Esophagus squamous epithelium (tissue), 5 donors: ENCODE data around the gene AATK. TPM values are rescaled to one million over a fixed set of nuclear protein-coding genes. Genes with fewer than 3 reads are reported as not detected.
A peak's percentile ranks its signal among the peaks of the same experiment; 100 is the strongest.

Experiments used
- DNase-seq: peaks from one replicate; lab custom pipeline; 2025; lab: John Stamatoyannopoulos, UW
- H3K27ac ChIP-seq, 4 donors: fragments of 200-600 bp; sonication (generic); one replicate each; pipeline ENCODE4 v1.5.1; 2016 to 2019; ENCODE audit warnings: mild to moderate bottlenecking in 1 of 4
- H3K27me3 ChIP-seq, 4 donors: fragments of 200-600 bp; sonication (generic); 1 replicate in 3 of 4; 2 replicates in 1 of 4; pipeline versions ENCODE4 v1.5.1 to v1.6.0; 2017 to 2021; ENCODE audit warnings: antibody characterized with exemption in 1 of 4
- H3K36me3 ChIP-seq, 3 donors: fragments of 200-600 bp; sonication (generic); one replicate each; pipeline ENCODE4 v1.5.1; 2016 to 2019
- H3K4me1 ChIP-seq, 3 donors: fragments of 200-600 bp; sonication (generic); one replicate each; pipeline ENCODE4 v1.5.1; 2017 to 2019
- H3K4me3 ChIP-seq, 4 donors: fragments of 200-600 bp; sonication (generic); 1 replicate in 3 of 4; 2 replicates in 1 of 4; pipeline ENCODE4 v1.5.1; 2016 to 2019; ENCODE audit warnings: mild to moderate bottlenecking in 2 of 4, moderate library complexity in 1 of 4
- H3K9me3 ChIP-seq, 3 donors: fragments of 200-600 bp; sonication (generic); one replicate each; pipeline ENCODE4 v1.5.1; 2016 to 2019
- POLR2A ChIP-seq, 4 donors: fragments of 450-650 bp; IDR thresholded peaks; one replicate each; pipeline ENCODE4 v1.6.1; 2017; ENCODE audit warnings: antibody characterized with exemption in 4 of 4, mild to moderate bottlenecking in 4 of 4, moderate library complexity in 3 of 4
- WGBS, 2 donors: methylation state at CpG; one replicate each; pipeline ENCODE4 v1.1.5; 2018; 5-methylcytosine and 5-hydroxymethylcytosine counted together
- intact Hi-C: fragments of 100-400 bp; cut with DNase I; formaldehyde crosslinking; loops from one replicate; pipeline ENCODE4 v1.15.0; 2022
- total RNA-seq, 4 donors: library from RNA; depleted of rRNA; stranded (reverse); fragments of >200 nt; gene quantifications; one replicate each; pipeline ENCODE4 v1.1.0, GENCODE V29; 2016
- TF ChIP-seq, protein P1 (sequence below), 6 experiments: fragments of 450-650 bp in 4 of 6; fragments of 200-600 bp in 2 of 6; sonication (generic) in 2 of 6; IDR thresholded peaks; one replicate each; pipeline ENCODE4 v1.5.1; 2016 to 2019; ENCODE audit warnings: antibody characterized with exemption in 6 of 6, mild to moderate bottlenecking in 4 of 6, moderate library complexity in 4 of 6
- donor health status: DM: yes; HTN: yes; CAD: no.

AATK gene
- total RNA-seq, 4 donors from 2014 or later, result 0.57 to 1.5 (median 0.70) TPM; not detected in 1

DNA sequence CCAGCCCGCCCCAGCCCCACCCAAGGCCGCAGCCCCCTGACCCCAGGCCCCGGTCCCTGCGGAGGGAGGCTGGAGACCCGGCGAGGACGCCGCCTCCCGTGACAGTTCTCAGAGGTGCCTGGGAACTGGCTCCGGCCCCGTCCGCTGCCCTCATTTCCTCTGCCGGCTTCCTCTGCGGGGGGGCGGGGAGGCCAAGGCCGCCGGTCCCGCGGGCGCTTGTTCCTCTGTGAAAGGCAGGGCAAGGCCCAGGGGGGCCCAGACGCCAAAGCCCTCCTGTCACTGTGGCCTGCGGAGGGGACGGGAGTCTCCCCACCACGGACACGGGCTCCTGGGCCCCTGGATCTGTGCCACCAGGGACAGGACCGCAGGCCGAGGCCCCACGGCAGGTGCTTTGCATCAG lies 5.7 kb downstream of the AATK start:
- no peaks in the 10 kb centered on the region for H3K36me3 ChIP-seq
- peak overlapping the region in 3 of 4 donors; percentile 28 to 58 (median 38) for H3K4me3 ChIP-seq
- H3K9me3 ChIP-seq, result no peaks in the 10 kb centered on the region
- TF ChIP-seq, protein P1, sequence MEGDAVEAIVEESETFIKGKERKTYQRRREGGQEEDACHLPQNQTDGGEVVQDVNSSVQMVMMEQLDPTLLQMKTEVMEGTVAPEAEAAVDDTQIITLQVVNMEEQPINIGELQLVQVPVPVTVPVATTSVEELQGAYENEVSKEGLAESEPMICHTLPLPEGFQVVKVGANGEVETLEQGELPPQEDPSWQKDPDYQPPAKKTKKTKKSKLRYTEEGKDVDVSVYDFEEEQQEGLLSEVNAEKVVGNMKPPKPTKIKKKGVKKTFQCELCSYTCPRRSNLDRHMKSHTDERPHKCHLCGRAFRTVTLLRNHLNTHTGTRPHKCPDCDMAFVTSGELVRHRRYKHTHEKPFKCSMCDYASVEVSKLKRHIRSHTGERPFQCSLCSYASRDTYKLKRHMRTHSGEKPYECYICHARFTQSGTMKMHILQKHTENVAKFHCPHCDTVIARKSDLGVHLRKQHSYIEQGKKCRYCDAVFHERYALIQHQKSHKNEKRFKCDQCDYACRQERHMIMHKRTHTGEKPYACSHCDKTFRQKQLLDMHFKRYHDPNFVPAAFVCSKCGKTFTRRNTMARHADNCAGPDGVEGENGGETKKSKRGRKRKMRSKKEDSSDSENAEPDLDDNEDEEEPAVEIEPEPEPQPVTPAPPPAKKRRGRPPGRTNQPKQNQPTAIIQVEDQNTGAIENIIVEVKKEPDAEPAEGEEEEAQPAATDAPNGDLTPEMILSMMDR (IDR thresholded peaks at IDR 0.05), result no peak
- TF ChIP-seq POLR2A (IDR thresholded peaks at IDR 0.05), result no peak
- peaks cover 0 to 62% (median under 1%) of the 10 kb centered on the region in 4 donors for H3K27me3 ChIP-seq
- intact Hi-C loops, result no loop called here
- peak overlapping the region in 1 of 4 donors; percentile 29 for H3K27ac ChIP-seq
- no CpG with 5 or more reads among the region's 28 CpGs for WGBS, 2 donors
- DNase-seq, result no peak
- H3K4me1 ChIP-seq, result peaks cover 0 to 26% (median 5%) of the 10 kb centered on the region in 3 donors

DNA sequence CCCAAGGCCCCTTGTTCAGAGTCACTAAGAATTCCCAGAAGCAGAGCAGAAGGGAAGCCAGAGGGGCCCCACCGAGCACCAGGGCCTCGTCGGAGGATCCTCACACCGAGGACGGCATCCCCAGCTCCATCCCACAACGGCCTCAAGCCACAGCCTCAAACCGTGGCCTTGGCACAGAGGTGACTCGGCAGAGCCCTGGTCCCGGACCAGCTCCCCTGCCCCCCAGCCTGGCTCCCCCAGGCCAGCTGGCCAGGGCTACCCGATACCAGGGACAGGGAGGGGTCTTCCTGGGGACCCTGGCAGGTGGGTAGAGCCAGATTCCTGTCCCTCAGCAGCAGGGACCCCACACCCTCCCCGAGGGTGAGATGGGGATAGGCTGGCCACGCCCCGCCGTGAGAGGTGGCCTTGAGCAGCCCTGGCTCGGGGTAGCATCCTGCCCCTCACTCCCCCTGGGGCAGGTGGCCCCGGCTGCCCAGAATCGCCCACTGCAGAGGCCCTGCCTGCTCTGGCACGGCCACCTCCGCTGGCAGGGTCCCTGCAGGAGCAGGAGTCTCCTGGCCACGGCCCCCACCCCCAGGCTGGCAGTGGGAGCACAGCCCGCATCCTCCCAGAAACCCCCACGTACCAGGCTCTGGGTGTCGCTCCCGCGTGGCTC lies 6.3 kb downstream of the AATK start:
- Histone ChIP-seq H3K9me3 (no peaks in the 10 kb centered on the region), H3K4me3 (peak overlapping the region in 3 of 4 donors; percentile 28 to 58 (median 38)), H3K4me1 (peaks cover 0 to 20% (median under 1%) of the 10 kb centered on the region in 3 donors), H3K27ac (peak overlapping the region in 2 of 4 donors; percentile 25 to 29), H3K36me3 (no peaks in the 10 kb centered on the region), H3K27me3 (peaks cover 0 to 56% (median 0%) of the 10 kb centered on the region in 4 donors)
- intact Hi-C loops, result no loop called here
- 61 to 85% methylated on average over 3 to 10 of the region's 25 CpGs for WGBS, 2 donors
- no peak for DNase-seq
- TF ChIP-seq, protein P1 (IDR thresholded peaks at IDR 0.05), result no peak
- no peak for TF ChIP-seq POLR2A (IDR thresholded peaks at IDR 0.05)

DNA sequence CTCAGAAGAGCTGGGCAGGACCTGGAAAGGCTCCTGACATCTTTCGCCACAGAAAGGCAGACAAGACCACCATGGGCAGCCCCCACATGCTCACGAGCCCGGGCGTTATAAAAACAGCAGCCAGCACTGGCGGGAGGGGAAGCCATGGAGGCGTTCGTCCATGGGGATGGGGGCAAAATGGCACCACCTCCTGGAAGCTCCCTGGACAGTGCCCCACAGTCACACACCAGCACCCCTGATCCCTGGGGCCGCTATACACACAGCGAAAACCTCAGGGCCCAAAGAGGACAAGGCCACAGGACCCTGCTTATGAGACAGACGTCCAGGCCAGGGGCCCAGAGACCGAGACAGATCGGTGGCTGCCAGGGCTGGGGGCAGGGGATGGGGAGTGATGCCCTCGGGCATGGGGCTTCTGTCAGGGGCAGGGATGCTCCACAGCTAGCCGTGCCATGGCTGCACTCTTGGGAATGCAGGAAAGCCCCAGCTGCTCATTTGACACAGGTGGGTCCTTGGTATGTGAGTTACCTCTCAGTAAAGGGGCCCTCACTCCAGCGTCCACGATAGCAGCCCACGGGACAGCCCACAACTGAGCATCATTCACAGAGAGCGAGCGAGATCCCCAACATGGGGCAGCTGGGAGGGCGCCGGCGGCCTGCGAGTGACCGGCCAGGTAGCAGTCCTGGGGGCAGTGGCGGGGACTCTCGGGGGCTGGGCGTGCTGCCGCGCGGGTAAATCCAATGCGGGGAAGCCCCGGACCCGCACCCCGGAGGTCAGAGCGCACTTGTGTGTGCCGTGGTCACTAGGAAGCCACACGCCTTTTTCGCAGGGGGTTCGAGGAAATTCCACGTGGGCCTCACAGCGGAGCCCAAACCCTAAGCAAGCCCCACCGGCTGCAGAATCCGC lies 7.1 kb downstream of the AATK start:
- Histone ChIP-seq H3K27ac (no peak overlapping the region), H3K36me3 (no peaks in the 10 kb centered on the region), H3K4me3 (no peak overlapping the region), H3K4me1 (peaks cover 0 to 15% (median 0%) of the 10 kb centered on the region in 3 donors), H3K27me3 (peaks cover 0 to 48% (median 0%) of the 10 kb centered on the region in 4 donors), H3K9me3 (no peaks in the 10 kb centered on the region)
- intact Hi-C loops, result no loop called here
- TF ChIP-seq, protein P1 (IDR thresholded peaks at IDR 0.05), result no peak
- TF ChIP-seq POLR2A (IDR thresholded peaks at IDR 0.05), result no peak
- no peak for DNase-seq
- WGBS, 2 donors, result 85 to 94% methylated on average over 4 to 9 of the region's 43 CpGs

DNA sequence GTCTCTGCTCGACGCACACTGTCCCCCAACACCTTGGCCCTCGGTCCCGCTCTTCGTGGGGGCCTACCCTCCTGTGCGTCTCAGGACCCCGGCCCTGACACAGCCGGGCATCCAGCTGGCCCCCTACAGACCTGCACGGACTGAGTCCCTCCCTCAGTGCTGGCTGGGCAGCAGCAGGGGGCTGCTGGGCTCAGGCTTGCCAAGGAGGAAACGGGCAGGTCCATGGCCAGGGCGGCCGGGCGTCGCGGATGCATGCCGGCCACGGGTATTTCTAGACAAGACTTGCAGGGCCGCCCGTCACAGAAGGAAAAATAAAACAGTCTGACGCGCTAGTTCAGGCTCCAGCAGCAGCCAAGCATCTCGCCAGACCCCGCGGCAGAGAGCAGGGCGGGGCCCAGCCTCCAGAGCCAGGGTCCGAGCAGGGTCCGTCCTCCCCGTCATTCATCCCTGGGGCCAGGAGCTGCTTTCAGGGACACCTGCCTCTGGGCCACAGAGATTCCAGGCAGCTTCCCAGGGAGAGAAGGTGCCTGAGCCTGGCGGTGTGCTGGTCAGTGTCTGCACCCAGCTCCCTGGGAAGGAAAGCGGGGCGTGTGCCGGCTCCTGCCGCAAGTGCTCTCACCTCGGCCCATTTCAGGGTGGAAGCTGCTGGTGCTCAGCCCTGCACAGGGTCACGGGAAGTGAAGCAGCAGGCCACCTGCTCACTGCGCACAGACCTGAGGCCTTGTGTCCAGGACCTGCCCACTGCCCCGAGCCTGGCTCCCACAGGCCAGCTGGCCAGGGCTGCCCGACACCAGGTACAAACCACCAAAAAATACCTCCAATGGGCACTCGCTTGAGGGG lies 8.0 kb downstream of the AATK start:
- 86% methylated on average over 4 of the region's 39 CpGs; no CpG with 5 or more reads in 1 of the 2 donors for WGBS, 2 donors
- no peak for DNase-seq

More for the DNA sequence above, 8.0 kb downstream of the AATK start:
- Histone ChIP-seq H3K36me3 (no peaks in the 10 kb centered on the region), H3K4me1 (peaks cover 0 to 15% (median 0%) of the 10 kb centered on the region in 3 donors), H3K4me3 (no peak overlapping the region), H3K9me3 (no peaks in the 10 kb centered on the region), H3K27me3 (peaks cover 0 to 40% (median 0%) of the 10 kb centered on the region in 4 donors), H3K27ac (no peak overlapping the region)
- intact Hi-C loops, result no loop called here
- TF ChIP-seq POLR2A (IDR thresholded peaks at IDR 0.05), result no peak
- TF ChIP-seq, protein P1 (IDR thresholded peaks at IDR 0.05), result no peak
